Breast epithelium (tissue), 4 donors: Measurements from ENCODE around the gene APC. TPM values are rescaled to one million over a fixed set of nuclear protein-coding genes. Genes with fewer than 3 reads are reported as not detected.
A peak's percentile ranks its signal among the peaks of the same experiment; 100 is the strongest.

Experiments
- DNase-seq, 2 donors: peaks; one replicate each; pipeline ENCODE4 v3.0.0-alpha.2; 2019; ENCODE audit warnings: low spot score in 2 of 2
- H3K27ac ChIP-seq, 2 donors: fragments of 200-600 bp; sonication (generic) in 1 of 2; one replicate each; pipeline ENCODE4 v1.5.1; 2016 to 2019; ENCODE audit warnings: mild to moderate bottlenecking in 1 of 2
- H3K27me3 ChIP-seq, 2 donors: fragments of 200-600 bp; sonication (generic) in 1 of 2; one replicate each; pipeline versions ENCODE4 v1.5.1 to v1.6.0; 2017 to 2019; ENCODE audit warnings: control low read depth in 1 of 2, mild to moderate bottlenecking in 1 of 2
- H3K36me3 ChIP-seq: fragments of 200-600 bp; one replicate; pipeline ENCODE4 v1.5.1; 2019
- H3K4me1 ChIP-seq, 2 donors: fragments of 200-600 bp; sonication (generic); one replicate each; pipeline ENCODE4 v1.5.1; 2016 to 2019; ENCODE audit warnings: control low read depth in 1 of 2
- H3K4me3 ChIP-seq, 3 donors: fragments of 200-600 bp; sonication (generic); 1 replicate in 2 of 3; 2 replicates in 1 of 3; pipeline ENCODE4 v1.5.1; 2016 to 2019; ENCODE audit warnings: mild to moderate bottlenecking in 3 of 3, moderate library complexity in 2 of 3
- H3K9me3 ChIP-seq, 2 donors: fragments of 200-600 bp; sonication (generic) in 1 of 2; one replicate each; pipeline ENCODE4 v1.5.1; 2016 to 2019; ENCODE audit warnings: control low read depth in 1 of 2
- CTCF ChIP-seq, 3 donors: fragments of 450-650 bp; IDR thresholded peaks; one replicate each; pipeline ENCODE4 v1.5.1; 2016 to 2017; ENCODE audit warnings: antibody characterized with exemption in 3 of 3, mild to moderate bottlenecking in 3 of 3, moderate library complexity in 3 of 3
- POLR2A ChIP-seq: fragments of 450-650 bp; IDR thresholded peaks from one replicate; pipeline ENCODE4 v1.6.1; 2016; ENCODE audit warnings: antibody characterized with exemption, mild to moderate bottlenecking, moderate library complexity
- POLR2AphosphoS5 ChIP-seq, 3 donors: sonication (generic); formaldehyde crosslinking; IDR thresholded peaks; one replicate each; pipeline ENCODE4 v1.6.1; 2017; ENCODE audit warnings: antibody characterized with exemption in 3 of 3
- intact Hi-C: fragments of 100-400 bp; cut with DNase I; formaldehyde crosslinking; loops from one replicate; pipeline ENCODE4 v1.15.1; 2023; ENCODE audit warnings: low total_unique reads
- total RNA-seq, 3 donors: library from RNA; depleted of rRNA; stranded (reverse); fragments of >200 nt; gene quantifications; one replicate each; pipeline ENCODE4 v1.1.0, GENCODE V29; 2016

APC gene
- total RNA-seq, 3 donors from 2014 or later, result 51.5 to 73.9 (median 65.1) TPM

- intact Hi-C loops, result no loop called here
- TF ChIP-seq CTCF (IDR thresholded peaks at IDR 0.05), result no peak
- TF ChIP-seq POLR2A, result no peak
- no peak for TF ChIP-seq POLR2AphosphoS5 (IDR thresholded peaks at IDR 0.05)
- Histone ChIP-seq H3K36me3 (no peaks in the 10 kb centered on the region), H3K27ac (no peak overlapping the region), H3K27me3 (no peaks in the 10 kb centered on the region), H3K9me3 (no peaks in the 10 kb centered on the region), H3K4me1 (no peaks in the 10 kb centered on the region), H3K4me3 (no peak overlapping the region)
- no peak for DNase-seq
These were observed 132.3 kb downstream of the APC start for GRCh38 chr5:112869948-112870347.

GRCh38 chr5:112870966-112871365 lies 133.3 kb downstream of the APC start:
- intact Hi-C loops, result no loop called here
- no peaks in the 10 kb centered on the region for H3K36me3 ChIP-seq
- no peak for TF ChIP-seq POLR2AphosphoS5 (IDR thresholded peaks at IDR 0.05)

GRCh38 chr5:112876362-112876761 lies 138.7 kb downstream of the APC start:
- Histone ChIP-seq H3K4me3 (no peak overlapping the region), H3K36me3 (no peaks in the 10 kb centered on the region), H3K9me3 (no peaks in the 10 kb centered on the region), H3K4me1 (no peaks in the 10 kb centered on the region), H3K27me3 (no peaks in the 10 kb centered on the region), H3K27ac (no peak overlapping the region)
- intact Hi-C loops, result no loop called here
- no peak for DNase-seq
- TF ChIP-seq POLR2AphosphoS5 (IDR thresholded peaks at IDR 0.05) (no peak), CTCF (IDR thresholded peaks at IDR 0.05) (no peak), POLR2A (no peak)

More at GRCh38 chr5:112870966-112871365, 133.3 kb downstream of the APC start:
- Histone ChIP-seq H3K9me3 (no peaks in the 10 kb centered on the region), H3K27ac (no peak overlapping the region), H3K4me3 (no peak overlapping the region), H3K27me3 (no peaks in the 10 kb centered on the region), H3K4me1 (no peaks in the 10 kb centered on the region)
- no peak for DNase-seq

GRCh38 chr5:112878101-112878500 lies 140.4 kb downstream of the APC start:
- no peak for TF ChIP-seq POLR2A
- Histone ChIP-seq H3K9me3 (no peaks in the 10 kb centered on the region), H3K36me3 (no peaks in the 10 kb centered on the region), H3K27ac (no peak overlapping the region), H3K4me3 (no peak overlapping the region), H3K27me3 (no peaks in the 10 kb centered on the region), H3K4me1 (no peaks in the 10 kb centered on the region)
- intact Hi-C loops, result no loop called here
- no peak for DNase-seq

DNA sequence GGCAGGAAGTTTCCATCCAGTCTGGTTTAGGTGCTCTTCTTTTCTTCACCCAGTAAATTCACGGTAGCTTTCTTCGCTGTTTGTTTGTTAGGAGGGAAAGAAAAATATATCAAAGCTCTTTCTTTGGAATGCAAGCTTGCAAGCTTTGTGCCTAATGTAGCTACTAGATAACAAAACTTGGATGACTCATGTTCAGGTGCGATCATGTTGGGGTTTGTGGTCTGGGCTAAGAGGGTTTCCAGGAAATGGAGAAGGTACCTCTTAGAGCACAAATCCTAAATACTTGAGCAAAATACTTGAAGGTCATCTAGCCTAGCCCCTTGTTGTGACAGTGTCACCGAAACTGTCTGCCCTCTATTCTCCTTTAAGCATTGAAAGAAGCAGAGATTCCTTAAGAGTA lies 141.1 kb downstream of the APC start:
- no peak for DNase-seq
- no peaks in the 10 kb centered on the region for H3K9me3 ChIP-seq
- no peak for TF ChIP-seq POLR2A
- TF ChIP-seq CTCF (IDR thresholded peaks at IDR 0.05), result no peak
- TF ChIP-seq POLR2AphosphoS5 (IDR thresholded peaks at IDR 0.05), result no peak
- H3K27me3 ChIP-seq, result no peaks in the 10 kb centered on the region
- no peak overlapping the region for H3K4me3 ChIP-seq
- peak overlapping the region in 1 of 2 donors; percentile 44 for H3K27ac ChIP-seq
- no peaks in the 10 kb centered on the region for H3K36me3 ChIP-seq
- intact Hi-C loops, result no loop called here
- H3K4me1 ChIP-seq, result no peaks in the 10 kb centered on the region

GRCh38 chr5:112880219-112880964 lies 142.7 kb downstream of the APC start:
- Histone ChIP-seq H3K4me3 (no peak overlapping the region), H3K27me3 (no peaks in the 10 kb centered on the region), H3K27ac (no peak overlapping the region), H3K36me3 (no peaks in the 10 kb centered on the region), H3K9me3 (no peaks in the 10 kb centered on the region), H3K4me1 (no peaks in the 10 kb centered on the region)
- intact Hi-C loops, result no loop called here
- DNase-seq, result no peak
- TF ChIP-seq POLR2A (no peak), POLR2AphosphoS5 (IDR thresholded peaks at IDR 0.05) (no peak), CTCF (IDR thresholded peaks at IDR 0.05) (no peak)
